Measurements from ENCODE around the gene SLC25A51.
"Not testable (repeated sequence)": the region's sequence is repeated elsewhere in the genome, so short reads cannot be mapped to it uniquely, and the experiment has no call there.

Gene SLC25A51

GRCh38 chr9:37914154-37914551 lies 10.2 kb upstream of the SLC25A51 start:
- no peak overlapping the region for H3K27ac Mint-ChIP-seq (ENCODE audit: low read depth)
- no peak for DNase-seq (ENCODE audit: low spot score in 2 of 2)
- no peak overlapping the region for H3K4me3 Mint-ChIP-seq
- no peaks in the 10 kb centered on the region for H3K27me3 Mint-ChIP-seq
- peaks cover 6% of the 10 kb centered on the region for H3K4me1 Mint-ChIP-seq
- no peak for ATAC-seq (replicated peaks; ENCODE audit: extremely low read depth, poor library complexity, severe bottlenecking)
- no peaks in the 10 kb centered on the region for H3K36me3 Mint-ChIP-seq (ENCODE audit: insufficient read depth)
- no peaks in the 10 kb centered on the region for H3K9me3 Mint-ChIP-seq

DNA sequence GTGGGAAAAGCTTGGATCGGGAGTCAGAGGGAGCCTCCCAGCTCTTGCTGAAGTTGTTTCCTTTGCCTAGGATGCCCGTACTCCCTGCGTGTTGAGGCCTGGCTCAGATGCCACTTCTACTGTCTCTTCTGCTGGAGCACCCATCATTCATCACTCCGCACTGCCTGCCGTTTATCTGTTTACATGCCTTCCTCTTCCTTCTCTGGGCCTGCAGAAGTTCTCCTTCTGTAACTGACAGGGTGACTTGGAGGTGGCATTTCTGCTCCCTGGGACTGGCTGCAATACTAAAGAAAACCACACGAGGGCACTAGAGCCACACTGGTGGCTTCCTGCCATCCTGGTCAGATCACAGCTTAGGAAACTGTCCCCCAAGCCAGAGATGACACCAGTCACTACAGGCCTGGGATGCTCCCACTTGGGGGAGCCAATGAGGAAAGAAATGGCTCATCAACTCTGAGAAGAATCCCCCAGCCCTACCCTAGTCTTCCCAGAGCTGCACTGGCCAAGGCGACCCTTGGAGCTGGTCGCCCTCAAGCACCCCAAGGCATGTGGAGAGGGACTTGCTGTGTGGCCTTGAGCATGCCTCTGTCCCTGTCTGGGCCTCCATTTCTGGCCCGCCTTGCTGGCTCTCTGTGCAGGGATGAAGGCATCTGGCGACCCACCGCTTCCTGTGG lies 9.7 kb upstream of the SLC25A51 start:
- Mint-ChIP-seq H3K27ac (ENCODE audit: low read depth) (no peak overlapping the region), H3K36me3 (ENCODE audit: insufficient read depth) (no peaks in the 10 kb centered on the region), H3K27me3 (no peaks in the 10 kb centered on the region), H3K4me3 (no peak overlapping the region), H3K4me1 (peaks cover 6% of the 10 kb centered on the region), H3K9me3 (no peaks in the 10 kb centered on the region)
- ATAC-seq (replicated peaks; ENCODE audit: extremely low read depth, poor library complexity, severe bottlenecking): peak; percentile 71
- DNase-seq (ENCODE audit: low spot score in 2 of 2): peak; percentile 72 to 86

- H3K36me3 Mint-ChIP-seq (ENCODE audit: insufficient read depth): no peaks in the 10 kb centered on the region
- no peaks in the 10 kb centered on the region for H3K9me3 Mint-ChIP-seq
- H3K4me1 Mint-ChIP-seq: peaks cover 6% of the 10 kb centered on the region
- no peak overlapping the region for H3K27ac Mint-ChIP-seq (ENCODE audit: low read depth)
- DNase-seq (ENCODE audit: low spot score in 2 of 2) (no peak), ATAC-seq (replicated peaks; ENCODE audit: extremely low read depth, poor library complexity, severe bottlenecking) (no peak)
- no peaks in the 10 kb centered on the region for H3K27me3 Mint-ChIP-seq
- no peak overlapping the region for H3K4me3 Mint-ChIP-seq
Measured at GRCh38 chr9:37911271-37911681, 7.3 kb upstream of the SLC25A51 start.

- DNase-seq (ENCODE audit: low spot score in 2 of 2): no peak
- Mint-ChIP-seq H3K36me3 (ENCODE audit: insufficient read depth) (no peaks in the 10 kb centered on the region), H3K9me3 (no peaks in the 10 kb centered on the region), H3K27me3 (no peaks in the 10 kb centered on the region), H3K4me3 (no peak overlapping the region), H3K27ac (ENCODE audit: low read depth) (no peak overlapping the region), H3K4me1 (peaks cover 6% of the 10 kb centered on the region)
- no peak for ATAC-seq (replicated peaks; ENCODE audit: extremely low read depth, poor library complexity, severe bottlenecking)
Measured at GRCh38 chr9:37910271-37910670, 6.3 kb upstream of the SLC25A51 start.

DNA sequence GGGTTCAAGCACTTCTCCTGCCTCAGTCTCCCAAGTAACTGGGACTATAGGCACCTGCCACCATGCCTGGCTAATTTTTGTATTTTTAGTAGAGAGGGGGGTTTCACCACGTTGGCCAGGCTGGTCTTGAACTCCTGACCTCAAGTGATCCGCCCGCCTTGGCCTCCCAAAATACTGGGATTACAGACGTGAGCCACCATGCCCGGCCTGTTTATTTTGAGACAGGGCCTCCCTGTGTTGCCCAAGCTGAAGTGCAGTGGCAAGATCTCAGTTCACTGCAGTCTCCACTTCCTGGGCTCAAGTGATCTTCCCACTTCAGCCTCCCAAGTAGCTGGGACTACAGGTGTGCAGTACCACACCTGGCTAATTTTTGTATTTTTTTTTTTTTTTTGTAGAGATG lies 5.9 kb upstream of the SLC25A51 start:
- not testable (repeated sequence) for DNase-seq (ENCODE audit: low spot score in 2 of 2); H3K27me3 Mint-ChIP-seq; H3K27ac Mint-ChIP-seq (ENCODE audit: low read depth); ATAC-seq (replicated peaks; ENCODE audit: extremely low read depth, poor library complexity, severe bottlenecking); H3K4me1 Mint-ChIP-seq; H3K36me3 Mint-ChIP-seq (ENCODE audit: insufficient read depth); H3K9me3 Mint-ChIP-seq; H3K4me3 Mint-ChIP-seq

DNA sequence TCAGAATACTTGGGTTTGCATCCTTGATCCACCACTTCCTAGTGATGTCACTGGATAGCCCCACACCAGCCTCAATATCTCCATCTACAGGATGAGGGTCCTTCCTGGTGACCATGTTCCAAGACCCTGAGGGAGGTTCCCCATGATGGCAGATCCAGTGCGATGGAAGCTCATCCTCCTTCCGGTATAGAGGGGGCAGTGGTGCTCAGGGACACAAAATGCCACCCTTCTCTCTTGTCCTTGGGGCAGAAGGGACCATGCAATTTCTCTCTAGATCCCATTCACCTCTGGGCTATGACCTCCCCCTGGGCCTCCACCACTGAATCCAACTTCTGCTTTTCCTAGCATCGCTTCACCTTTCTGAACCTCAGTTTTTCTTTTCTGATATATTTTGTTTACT lies 5.4 kb upstream of the SLC25A51 start:
- Mint-ChIP-seq H3K27me3 (no peaks in the 10 kb centered on the region), H3K4me3 (no peak overlapping the region), H3K36me3 (ENCODE audit: insufficient read depth) (peaks cover 1% of the 10 kb centered on the region), H3K4me1 (peaks cover 9% of the 10 kb centered on the region), H3K9me3 (no peaks in the 10 kb centered on the region), H3K27ac (ENCODE audit: low read depth) (no peak overlapping the region)
- ATAC-seq (replicated peaks; ENCODE audit: extremely low read depth, poor library complexity, severe bottlenecking) (no peak), DNase-seq (ENCODE audit: low spot score in 2 of 2) (no peak)

DNA sequence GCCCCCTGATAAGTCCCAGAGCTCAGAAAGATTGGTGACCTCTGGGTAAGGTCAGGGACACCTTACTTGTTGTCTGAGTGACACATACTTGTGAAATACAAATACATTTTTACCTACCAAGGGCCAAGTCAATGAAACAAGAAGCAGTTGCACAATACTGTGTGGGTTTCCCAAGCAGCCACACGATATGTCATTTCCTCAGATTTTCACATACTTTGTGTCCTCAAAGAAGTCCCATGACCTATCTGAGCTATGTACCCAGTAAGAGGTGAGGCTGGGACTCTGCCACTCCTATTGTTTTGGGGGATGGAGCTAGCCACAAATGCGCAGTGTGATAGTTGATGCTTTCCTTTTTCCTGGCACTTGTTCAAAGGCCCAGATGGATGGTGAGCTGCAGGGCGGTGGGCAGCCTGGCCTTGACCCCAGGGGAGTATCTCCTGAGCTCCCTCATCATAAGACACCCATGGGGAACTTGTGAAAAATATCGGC lies 4.8 kb upstream of the SLC25A51 start:
- Mint-ChIP-seq H3K27me3 (no peaks in the 10 kb centered on the region), H3K36me3 (ENCODE audit: insufficient read depth) (peaks cover 6% of the 10 kb centered on the region), H3K4me1 (peaks cover 11% of the 10 kb centered on the region), H3K9me3 (no peaks in the 10 kb centered on the region), H3K27ac (ENCODE audit: low read depth) (no peak overlapping the region), H3K4me3 (no peak overlapping the region)
- DNase-seq (ENCODE audit: low spot score in 2 of 2) (no peak), ATAC-seq (replicated peaks; ENCODE audit: extremely low read depth, poor library complexity, severe bottlenecking) (no peak)

GRCh38 chr9:37908283-37908682 lies 4.4 kb upstream of the SLC25A51 start:
- no peak for ATAC-seq (replicated peaks; ENCODE audit: extremely low read depth, poor library complexity, severe bottlenecking)
- H3K27ac Mint-ChIP-seq (ENCODE audit: low read depth): no peak overlapping the region

DNA sequence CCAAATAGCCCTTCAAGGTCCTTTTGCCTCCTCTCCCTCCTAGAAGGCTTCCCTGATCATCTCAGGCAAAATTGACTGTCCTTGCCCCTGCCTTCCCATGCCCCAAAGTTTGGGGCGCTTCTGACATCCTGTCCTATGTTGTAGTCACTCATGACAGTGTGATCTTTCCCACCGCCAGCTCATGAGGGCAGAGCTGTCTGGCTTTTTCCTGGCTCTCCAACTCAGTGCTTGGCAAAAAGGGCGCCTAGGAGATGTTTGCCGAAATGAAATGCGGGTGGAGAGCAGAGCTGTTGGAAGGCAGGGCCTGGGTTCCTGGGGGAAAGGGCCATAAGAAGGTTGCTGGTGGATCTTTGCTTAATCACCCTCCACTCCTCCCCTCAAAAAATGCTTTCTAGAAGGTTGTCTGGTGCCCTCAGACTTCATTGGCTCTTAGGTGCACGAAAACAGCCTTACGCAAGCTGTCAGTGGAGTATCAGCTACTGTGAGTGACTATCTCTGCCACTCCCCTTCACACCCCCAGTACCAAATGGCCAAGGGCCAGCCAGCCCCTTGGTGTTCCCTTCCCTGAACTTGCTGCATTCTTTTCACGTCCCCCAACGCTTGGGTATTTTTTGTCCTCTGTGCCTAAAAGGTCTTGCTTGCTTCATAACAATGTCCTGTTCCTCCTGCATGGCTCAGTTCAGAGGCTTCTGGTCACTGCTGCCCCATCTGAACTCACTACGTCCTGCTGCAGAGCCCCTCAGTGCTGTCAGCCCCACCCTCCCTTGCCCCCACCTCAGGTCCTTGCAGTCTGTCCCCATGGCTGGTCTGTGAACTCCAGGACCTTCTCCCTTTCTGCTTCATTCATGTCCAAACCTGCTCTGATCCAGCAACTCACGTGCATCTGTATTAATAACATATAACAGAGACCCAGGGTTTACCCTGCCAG lies 2.6 kb upstream of the SLC25A51 start:
- Mint-ChIP-seq H3K36me3 (ENCODE audit: insufficient read depth) (peaks cover 6% of the 10 kb centered on the region), H3K27ac (ENCODE audit: low read depth) (no peak overlapping the region), H3K9me3 (no peaks in the 10 kb centered on the region), H3K4me3 (no peak overlapping the region), H3K4me1 (peaks cover 13% of the 10 kb centered on the region), H3K27me3 (no peaks in the 10 kb centered on the region)
- no peak for DNase-seq (ENCODE audit: low spot score in 2 of 2)
- no peak for ATAC-seq (replicated peaks; ENCODE audit: extremely low read depth, poor library complexity, severe bottlenecking)

More at GRCh38 chr9:37908283-37908682, 4.4 kb upstream of the SLC25A51 start:
- no peak overlapping the region for H3K4me3 Mint-ChIP-seq
- DNase-seq (ENCODE audit: low spot score in 2 of 2): no peak
- H3K9me3 Mint-ChIP-seq: no peaks in the 10 kb centered on the region
- peaks cover 6% of the 10 kb centered on the region for H3K36me3 Mint-ChIP-seq (ENCODE audit: insufficient read depth)
- no peaks in the 10 kb centered on the region for H3K27me3 Mint-ChIP-seq
- H3K4me1 Mint-ChIP-seq: peaks cover 7% of the 10 kb centered on the region

DNA sequence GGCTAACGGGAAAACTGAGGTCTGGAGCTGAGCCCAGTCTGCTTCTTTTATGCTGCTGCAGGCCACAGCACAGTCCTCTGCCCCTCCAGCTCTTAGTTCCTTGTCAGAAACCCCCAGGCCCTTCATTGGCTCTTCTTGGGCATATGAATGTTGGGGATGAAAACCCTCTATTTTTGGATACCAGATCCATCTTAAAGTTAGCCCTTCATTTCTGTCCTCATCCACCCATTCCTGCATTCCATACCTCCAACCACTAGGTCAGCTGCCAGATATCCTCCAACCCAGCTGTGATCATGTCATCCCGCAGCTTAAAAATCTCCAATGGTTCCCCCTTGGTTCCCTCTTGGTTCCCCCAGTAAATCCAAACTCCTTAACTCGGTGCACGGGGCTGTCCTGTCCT lies 1.8 kb upstream of the SLC25A51 start:
- H3K27ac Mint-ChIP-seq (ENCODE audit: low read depth): no peak overlapping the region
- H3K36me3 Mint-ChIP-seq (ENCODE audit: insufficient read depth): peaks cover 6% of the 10 kb centered on the region
- peaks cover 13% of the 10 kb centered on the region for H3K4me1 Mint-ChIP-seq
- H3K4me3 Mint-ChIP-seq: no peak overlapping the region
- no peaks in the 10 kb centered on the region for H3K9me3 Mint-ChIP-seq
- DNase-seq (ENCODE audit: low spot score in 2 of 2): no peak
- no peaks in the 10 kb centered on the region for H3K27me3 Mint-ChIP-seq
- no peak for ATAC-seq (replicated peaks; ENCODE audit: extremely low read depth, poor library complexity, severe bottlenecking)

DNA sequence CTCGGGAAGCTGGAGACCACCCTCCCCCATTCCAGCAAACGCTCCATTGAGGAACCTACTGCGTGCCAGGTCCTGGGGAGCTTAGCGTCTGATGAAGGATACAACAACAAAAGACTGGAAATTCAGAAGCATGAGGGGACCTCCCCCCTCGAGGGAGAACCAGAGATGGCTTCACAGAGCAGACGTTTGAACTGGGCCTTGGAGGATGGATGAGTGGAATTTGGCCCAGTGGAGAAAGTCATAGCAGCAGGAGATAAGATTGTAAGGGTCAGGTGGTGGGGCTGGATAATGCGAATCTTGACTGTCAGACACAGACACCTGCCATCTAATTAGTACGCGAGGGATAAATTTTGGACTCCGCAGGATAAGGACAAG lies 1.2 kb upstream of the SLC25A51 start:
- Mint-ChIP-seq H3K9me3 (no peaks in the 10 kb centered on the region), H3K27ac (ENCODE audit: low read depth) (peak overlapping the region; percentile 92), H3K36me3 (ENCODE audit: insufficient read depth) (peaks cover 6% of the 10 kb centered on the region), H3K4me1 (peaks cover 13% of the 10 kb centered on the region), H3K4me3 (peak overlapping the region; percentile 91), H3K27me3 (no peaks in the 10 kb centered on the region)
- ATAC-seq (replicated peaks; ENCODE audit: extremely low read depth, poor library complexity, severe bottlenecking) (no peak), DNase-seq (ENCODE audit: low spot score in 2 of 2) (no peak)

GRCh38 chr9:37904445-37905130 lies 661 bp upstream of the SLC25A51 start:
- no peaks in the 10 kb centered on the region for H3K9me3 Mint-ChIP-seq
- H3K36me3 Mint-ChIP-seq (ENCODE audit: insufficient read depth): peaks cover 7% of the 10 kb centered on the region
- peak overlapping the region; percentile 91 for H3K4me3 Mint-ChIP-seq
- no peak for DNase-seq (ENCODE audit: low spot score in 2 of 2)
- no peak for ATAC-seq (replicated peaks; ENCODE audit: extremely low read depth, poor library complexity, severe bottlenecking)
- no peaks in the 10 kb centered on the region for H3K27me3 Mint-ChIP-seq
- peaks cover 13% of the 10 kb centered on the region for H3K4me1 Mint-ChIP-seq
- H3K27ac Mint-ChIP-seq (ENCODE audit: low read depth): peak overlapping the region; percentile 92

Data from central memory CD8-positive, alpha-beta T cell (primary cell).